GM18508 (cell line): ENCODE measurements around the gene ARPC2.
"Not testable (repeated sequence)": the region's sequence is repeated elsewhere in the genome, so short reads cannot be mapped to it uniquely, and the experiment has no call there.

ENCODE experiments used
- ATAC-seq: cut with Tn5 transposase; IDR thresholded peaks from one replicate; pipeline ENCODE4 v1.9.1; 2021; ENCODE audit warnings: moderate number of reproducible peaks; ENCODE audit not compliant: insufficient read depth, unreplicated experiment

The ARPC2 gene

GRCh38 chr2:218216674-218217359, at the start of gene ARPC2:
Gene ARPC2 (plus strand): TSS chr2:218217189. CDS start chr2:218217471, 282 bp downstream.
- peak; percentile 31 for ATAC-seq

- ATAC-seq, result no peak
These were observed 49.0 kb upstream of the ARPC2 start for GRCh38 chr2:218168016-218168415.

- ATAC-seq, result no peak
These were observed 48.1 kb upstream of the ARPC2 start for GRCh38 chr2:218168635-218169462.

GRCh38 chr2:218169757-218170546, 47.0 kb upstream of the ARPC2 start:
- ATAC-seq, result no peak

GRCh38 chr2:218171744-218172143, 45.2 kb upstream of the ARPC2 start:
- ATAC-seq, result not testable (repeated sequence)

GRCh38 chr2:218172845-218173244, 44.1 kb upstream of the ARPC2 start:
- no peak for ATAC-seq

GRCh38 chr2:218179782-218180181, 37.2 kb upstream of the ARPC2 start:
- ATAC-seq, result no peak

GRCh38 chr2:218180467-218181114, 36.4 kb upstream of the ARPC2 start:
- no peak for ATAC-seq

GRCh38 chr2:218184331-218184730, 32.7 kb upstream of the ARPC2 start:
- ATAC-seq, result no peak

GRCh38 chr2:218186355-218186766, 30.6 kb upstream of the ARPC2 start:
- no peak for ATAC-seq

- no peak for ATAC-seq
These were observed 30.1 kb upstream of the ARPC2 start for GRCh38 chr2:218186876-218187275.

- no peak for ATAC-seq
These were observed 29.5 kb upstream of the ARPC2 start for GRCh38 chr2:218187296-218188015.

- ATAC-seq, result no peak
These were observed 28.5 kb upstream of the ARPC2 start for GRCh38 chr2:218188528-218188927.

GRCh38 chr2:218192902-218193430, 24.0 kb upstream of the ARPC2 start:
- no peak for ATAC-seq

GRCh38 chr2:218193701-218194100, 23.3 kb upstream of the ARPC2 start:
- ATAC-seq, result no peak

GRCh38 chr2:218194880-218195279, 22.1 kb upstream of the ARPC2 start:
- ATAC-seq, result no peak

GRCh38 chr2:218196974-218197373, 20.0 kb upstream of the ARPC2 start:
- no peak for ATAC-seq

GRCh38 chr2:218202266-218202665, 14.7 kb upstream of the ARPC2 start:
- ATAC-seq, result no peak

- no peak for ATAC-seq
These were observed 7.9 kb upstream of the ARPC2 start for GRCh38 chr2:218209078-218209477.
